Measurements from ENCODE around the gene CH25H.
"Not testable (repeated sequence)": the region's sequence is repeated elsewhere in the genome, so short reads cannot be mapped to it uniquely, and the experiment has no call there.

Gene CH25H

GRCh38 chr10:89248990-89249389 lies 41.9 kb upstream of the CH25H start:
- H3K27ac ChIP-seq, result no peak overlapping the region
- TF ChIP-seq CTCF (conservative IDR thresholded peaks at IDR 0.05) (no peak), ZFX (IDR thresholded peaks at IDR 0.05) (no peak)

- not testable (repeated sequence) for H3K27ac ChIP-seq
These were observed 40.5 kb upstream of the CH25H start for GRCh38 chr10:89247623-89248022.

GRCh38 chr10:89245802-89246201 lies 38.7 kb upstream of the CH25H start:
- H3K27ac ChIP-seq, result no peak overlapping the region
- no peak for TF ChIP-seq CTCF (conservative IDR thresholded peaks at IDR 0.05)
- no peak for TF ChIP-seq ZFX (IDR thresholded peaks at IDR 0.05)

- H3K27ac ChIP-seq, result no peak overlapping the region
- TF ChIP-seq ZFX (IDR thresholded peaks at IDR 0.05), result no peak
- no peak for TF ChIP-seq CTCF (conservative IDR thresholded peaks at IDR 0.05)
These were observed 35.9 kb upstream of the CH25H start for GRCh38 chr10:89242840-89243568.

- TF ChIP-seq CTCF (conservative IDR thresholded peaks at IDR 0.05) (no peak), ZFX (IDR thresholded peaks at IDR 0.05) (no peak)
- no peak overlapping the region for H3K27ac ChIP-seq
These were observed 35.2 kb upstream of the CH25H start for GRCh38 chr10:89242345-89242684.

GRCh38 chr10:89241486-89242344 lies 34.6 kb upstream of the CH25H start:
- H3K27ac ChIP-seq, result no peak overlapping the region
- TF ChIP-seq CTCF (conservative IDR thresholded peaks at IDR 0.05) (no peak), ZFX (IDR thresholded peaks at IDR 0.05) (no peak)

GRCh38 chr10:89241026-89241425 lies 33.9 kb upstream of the CH25H start:
- no peak for TF ChIP-seq CTCF (conservative IDR thresholded peaks at IDR 0.05)
- TF ChIP-seq ZFX (IDR thresholded peaks at IDR 0.05), result no peak
- no peak overlapping the region for H3K27ac ChIP-seq

Measured in C4-2B (cell line).